Lower leg skin (tissue), 3 donors: ENCODE data around the gene ADGRD1.

Experiments used
- POLR2A ChIP-seq, 2 donors: fragments of 450-650 bp; IDR thresholded peaks; one replicate each; pipeline ENCODE4 v1.6.1; 2016 to 2017; ENCODE audit warnings: antibody characterized with exemption in 2 of 2, mild to moderate bottlenecking in 1 of 2, moderate library complexity in 1 of 2
- TF ChIP-seq, protein P1 (sequence below), 3 donors: fragments of 450-650 bp; IDR thresholded peaks; one replicate each; pipeline ENCODE4 v1.5.1; 2016; ENCODE audit warnings: antibody characterized with exemption in 3 of 3, mild to moderate bottlenecking in 3 of 3, moderate library complexity in 2 of 3

DNA sequence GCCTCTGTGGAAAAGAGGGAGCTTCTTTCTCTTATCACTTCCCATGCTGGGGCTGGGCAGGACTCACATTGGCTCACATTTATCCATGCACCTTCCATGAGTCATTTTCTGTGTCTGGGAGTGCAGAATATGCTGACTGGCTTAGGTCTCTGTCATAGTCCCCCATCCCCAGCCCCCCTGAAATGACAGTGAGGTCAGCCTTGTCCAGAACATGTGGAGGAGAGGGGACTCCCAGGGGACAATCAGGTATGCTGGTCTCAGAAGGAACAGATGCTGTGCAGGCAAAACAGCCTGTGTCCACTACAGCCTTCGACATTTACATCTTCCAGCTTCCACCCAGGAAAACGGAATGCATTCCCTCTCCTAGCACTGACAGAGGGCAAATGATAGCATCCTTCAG lies 35.0 kb downstream of the ADGRD1 start:
- TF ChIP-seq, protein P1, sequence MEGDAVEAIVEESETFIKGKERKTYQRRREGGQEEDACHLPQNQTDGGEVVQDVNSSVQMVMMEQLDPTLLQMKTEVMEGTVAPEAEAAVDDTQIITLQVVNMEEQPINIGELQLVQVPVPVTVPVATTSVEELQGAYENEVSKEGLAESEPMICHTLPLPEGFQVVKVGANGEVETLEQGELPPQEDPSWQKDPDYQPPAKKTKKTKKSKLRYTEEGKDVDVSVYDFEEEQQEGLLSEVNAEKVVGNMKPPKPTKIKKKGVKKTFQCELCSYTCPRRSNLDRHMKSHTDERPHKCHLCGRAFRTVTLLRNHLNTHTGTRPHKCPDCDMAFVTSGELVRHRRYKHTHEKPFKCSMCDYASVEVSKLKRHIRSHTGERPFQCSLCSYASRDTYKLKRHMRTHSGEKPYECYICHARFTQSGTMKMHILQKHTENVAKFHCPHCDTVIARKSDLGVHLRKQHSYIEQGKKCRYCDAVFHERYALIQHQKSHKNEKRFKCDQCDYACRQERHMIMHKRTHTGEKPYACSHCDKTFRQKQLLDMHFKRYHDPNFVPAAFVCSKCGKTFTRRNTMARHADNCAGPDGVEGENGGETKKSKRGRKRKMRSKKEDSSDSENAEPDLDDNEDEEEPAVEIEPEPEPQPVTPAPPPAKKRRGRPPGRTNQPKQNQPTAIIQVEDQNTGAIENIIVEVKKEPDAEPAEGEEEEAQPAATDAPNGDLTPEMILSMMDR (IDR thresholded peaks at IDR 0.05): no peak
- TF ChIP-seq POLR2A (IDR thresholded peaks at IDR 0.05): no peak
